ENCODE results near the gene CXCR3.
A peak's percentile ranks its signal among the peaks of the same experiment; 100 is the strongest.
"Not testable (repeated sequence)": the region's sequence is repeated elsewhere in the genome, so short reads cannot be mapped to it uniquely, and the experiment has no call there.

CXCR3 gene

GRCh38 chrX:71665747-71666146 is 47.4 kb upstream of the CXCR3 start:
- no peaks in the 10 kb centered on the region for H3K36me3 ChIP-seq (replicated peaks; ENCODE audit: low read depth, low read length)
- H3K4me2 ChIP-seq (ENCODE audit: low read length) = no peak overlapping the region
- no peak overlapping the region for H3K9ac ChIP-seq (ENCODE audit: low read length)
- TF ChIP-seq EZH2phosphoT487 (IDR thresholded peaks at IDR 0.05; ENCODE audit: low read depth) (no peak), CTCF (IDR thresholded peaks at IDR 0.05; ENCODE audit: low read depth, low read length) (no peak)
- H3K4me1 ChIP-seq (ENCODE audit: low read length) = peaks cover 43% of the 10 kb centered on the region
- no peaks in the 10 kb centered on the region for H3K27me3 ChIP-seq (ENCODE audit: low read depth, low read length)
- no peak overlapping the region for H2AFZ ChIP-seq (ENCODE audit: low read depth, low read length)
- no peaks in the 10 kb centered on the region for H4K20me1 ChIP-seq (ENCODE audit: insufficient read depth, low read length)
- no peak overlapping the region for H3K4me3 ChIP-seq (ENCODE audit: low read length)
- H3K9me3 ChIP-seq (ENCODE audit: insufficient read depth, low read length) = no peaks in the 10 kb centered on the region
- H3K79me2 ChIP-seq (ENCODE audit: low read length) = no peaks in the 10 kb centered on the region
- H3K27ac ChIP-seq (ENCODE audit: low read length) = no peak overlapping the region

- H3K4me1 ChIP-seq (ENCODE audit: low read length) = peaks cover 35% of the 10 kb centered on the region
- no peak overlapping the region for H2AFZ ChIP-seq (ENCODE audit: low read depth, low read length)
- H4K20me1 ChIP-seq (ENCODE audit: insufficient read depth, low read length) = no peaks in the 10 kb centered on the region
- no peak overlapping the region for H3K4me2 ChIP-seq (ENCODE audit: low read length)
- TF ChIP-seq EZH2phosphoT487 (IDR thresholded peaks at IDR 0.05; ENCODE audit: low read depth) = no peak
- no peak for TF ChIP-seq CTCF (IDR thresholded peaks at IDR 0.05; ENCODE audit: low read depth, low read length)
- H3K79me2 ChIP-seq (ENCODE audit: low read length) = no peaks in the 10 kb centered on the region
- no peak overlapping the region for H3K9ac ChIP-seq (ENCODE audit: low read length)
- H3K36me3 ChIP-seq (replicated peaks; ENCODE audit: low read depth, low read length) = no peaks in the 10 kb centered on the region
- no peaks in the 10 kb centered on the region for H3K27me3 ChIP-seq (ENCODE audit: low read depth, low read length)
- H3K9me3 ChIP-seq (ENCODE audit: insufficient read depth, low read length) = no peaks in the 10 kb centered on the region
- no peak overlapping the region for H3K4me3 ChIP-seq (ENCODE audit: low read length)
- no peak overlapping the region for H3K27ac ChIP-seq (ENCODE audit: low read length)
These were observed 46.7 kb upstream of the CXCR3 start for GRCh38 chrX:71664889-71665491.

GRCh38 chrX:71664202-71664601 is 45.9 kb upstream of the CXCR3 start:
- H3K4me2 ChIP-seq (ENCODE audit: low read length) = peak overlapping the region; percentile 79
- not testable (repeated sequence) for H3K9me3 ChIP-seq (ENCODE audit: insufficient read depth, low read length); H4K20me1 ChIP-seq (ENCODE audit: insufficient read depth, low read length); H3K36me3 ChIP-seq (replicated peaks; ENCODE audit: low read depth, low read length); H3K79me2 ChIP-seq (ENCODE audit: low read length); H2AFZ ChIP-seq (ENCODE audit: low read depth, low read length); H3K27me3 ChIP-seq (ENCODE audit: low read depth, low read length)
- peak overlapping the region; percentile 80; the same call in 1 of the 2 replicates for H3K27ac ChIP-seq (ENCODE audit: low read length)
- TF ChIP-seq CTCF (IDR thresholded peaks at IDR 0.05; ENCODE audit: low read depth, low read length) = peak; percentile 54
- 0 out of 2 replicates have a peak overlapping the region, but pooled peaks have one; percentile 61 for H3K4me3 ChIP-seq (ENCODE audit: low read length)
- peak overlapping the region; percentile 63; the same call in 1 of the 2 replicates for H3K9ac ChIP-seq (ENCODE audit: low read length)
- H3K4me1 ChIP-seq (ENCODE audit: low read length) = peaks cover 28% of the 10 kb centered on the region

- peaks cover 22% of the 10 kb centered on the region for H3K4me1 ChIP-seq (ENCODE audit: low read length)
These were observed 44.9 kb upstream of the CXCR3 start for GRCh38 chrX:71663238-71663637.

GRCh38 chrX:71662654-71663053 is 44.3 kb upstream of the CXCR3 start:
- H3K36me3 ChIP-seq (replicated peaks; ENCODE audit: low read depth, low read length); H4K20me1 ChIP-seq (ENCODE audit: insufficient read depth, low read length); H3K9me3 ChIP-seq (ENCODE audit: insufficient read depth, low read length); H3K27me3 ChIP-seq (ENCODE audit: low read depth, low read length); H3K79me2 ChIP-seq (ENCODE audit: low read length); H2AFZ ChIP-seq (ENCODE audit: low read depth, low read length): not testable (repeated sequence)
- peak overlapping the region; percentile 19; the same call in 1 of the 2 replicates for H3K9ac ChIP-seq (ENCODE audit: low read length)
- peak overlapping the region; percentile 15; the same call in 1 of the 2 replicates for H3K4me3 ChIP-seq (ENCODE audit: low read length)
- peaks cover 22% of the 10 kb centered on the region for H3K4me1 ChIP-seq (ENCODE audit: low read length)
- peak overlapping the region; percentile 38; the same call in 1 of the 2 replicates for H3K4me2 ChIP-seq (ENCODE audit: low read length)
- H3K27ac ChIP-seq (ENCODE audit: low read length) = peak overlapping the region; percentile 49; the same call in 1 of the 2 replicates

More at GRCh38 chrX:71663238-71663637, 44.9 kb upstream of the CXCR3 start:
- peak overlapping the region; percentile 63; the same call in 1 of the 2 replicates for H3K9ac ChIP-seq (ENCODE audit: low read length)
- H2AFZ ChIP-seq (ENCODE audit: low read depth, low read length); H4K20me1 ChIP-seq (ENCODE audit: insufficient read depth, low read length); H3K36me3 ChIP-seq (replicated peaks; ENCODE audit: low read depth, low read length); H3K9me3 ChIP-seq (ENCODE audit: insufficient read depth, low read length); H3K79me2 ChIP-seq (ENCODE audit: low read length); H3K27me3 ChIP-seq (ENCODE audit: low read depth, low read length): not testable (repeated sequence)
- H3K4me3 ChIP-seq (ENCODE audit: low read length) = peak overlapping the region; percentile 61; the same call in 1 of the 2 replicates
- H3K4me2 ChIP-seq (ENCODE audit: low read length) = peak overlapping the region; percentile 79
- H3K27ac ChIP-seq (ENCODE audit: low read length) = peak overlapping the region; percentile 80

Measured in OCI-LY3 (cell line).